ENCODE results near the gene METRNL. TPM values are rescaled to one million over a fixed set of nuclear protein-coding genes. Genes with fewer than 3 reads are reported as not detected.

METRNL gene
- total RNA-seq, 1 experiment from 2014 or later, result 21.0 TPM

GRCh38 chr17:83034525-83034924, 44.9 kb upstream of the METRNL start:
- ATAC-seq, result no peak
- POLR2A ChIA-PET, result no interaction called here
- no peak overlapping the region for H3K27ac ChIP-seq (ENCODE audit: low read length)
- H3K36me3 ChIP-seq (ENCODE audit: control insufficient read depth, insufficient read depth, low read length), result peaks cover 6% of the 10 kb centered on the region
- H3K4me1 ChIP-seq (ENCODE audit: control insufficient read depth, insufficient read depth, low read length), result no peaks in the 10 kb centered on the region
- no peak for DNase-seq (ENCODE audit: low read depth, low spot score)
- in situ Hi-C loops (cut with HindIII; ENCODE audit: low pct_unique_long_range_greater_than_20kb, low sequenced_read_pairs) (no loop called here), intact Hi-C loops (cut with micrococcal nuclease; ENCODE audit: unreplicated experiment) (no loop called here)
- no peak for TF ChIP-seq SIN3A (IDR thresholded peaks at IDR 0.05; ENCODE audit: borderline replicate concordance, insufficient read depth, low read depth, low read length)
- CTCF ChIA-PET, result no interaction called here
- H3K9me3 ChIP-seq (ENCODE audit: control insufficient read depth, insufficient read depth, low read depth, low read length), result no peaks in the 10 kb centered on the region
- H3K27me3 ChIP-seq (ENCODE audit: control insufficient read depth, insufficient read depth, low read length), result no peaks in the 10 kb centered on the region
- BruUV-seq (replicated peaks), result TSS peak; percentile 44
- no peak overlapping the region for H3K4me3 ChIP-seq (ENCODE audit: low read depth in 2 of 2, low read length in 2 of 2)

- POLR2A ChIA-PET, result no interaction called here
- TF ChIP-seq SIN3A (IDR thresholded peaks at IDR 0.05; ENCODE audit: borderline replicate concordance, insufficient read depth, low read depth, low read length) (no peak), REST (IDR thresholded peaks at IDR 0.05; ENCODE audit: insufficient read depth in 1 of 2, low read depth in 2 of 2, low read length in 1 of 2) (no peak)
- BruUV-seq (replicated peaks), result no TSS peak
- H3K36me3 ChIP-seq (ENCODE audit: control insufficient read depth, insufficient read depth, low read length), result peaks cover 6% of the 10 kb centered on the region
- DNase-seq (ENCODE audit: low read depth, low spot score) (no peak), ATAC-seq (no peak)
- intact Hi-C loops (cut with micrococcal nuclease; ENCODE audit: unreplicated experiment) (no loop called here), in situ Hi-C loops (cut with HindIII; ENCODE audit: low pct_unique_long_range_greater_than_20kb, low sequenced_read_pairs) (no loop called here)
- H3K9me3 ChIP-seq (ENCODE audit: control insufficient read depth, insufficient read depth, low read depth, low read length), result no peaks in the 10 kb centered on the region; the same call in 1 of the 2 replicates
- CTCF ChIA-PET, result no interaction called here
- no peak overlapping the region for H3K27ac ChIP-seq (ENCODE audit: low read length)
- no peaks in the 10 kb centered on the region for H3K27me3 ChIP-seq (ENCODE audit: control insufficient read depth, insufficient read depth, low read length)
- H3K4me1 ChIP-seq (ENCODE audit: control insufficient read depth, insufficient read depth, low read length), result no peaks in the 10 kb centered on the region
- no peak overlapping the region for H3K4me3 ChIP-seq (ENCODE audit: low read depth in 2 of 2, low read length in 2 of 2)
Measured at GRCh38 chr17:83035722-83036121, 43.7 kb upstream of the METRNL start.

GRCh38 chr17:83036193-83036592, 43.2 kb upstream of the METRNL start:
- Histone ChIP-seq H3K4me1 (ENCODE audit: control insufficient read depth, insufficient read depth, low read length) (no peaks in the 10 kb centered on the region), H3K36me3 (ENCODE audit: control insufficient read depth, insufficient read depth, low read length) (peaks cover 6% of the 10 kb centered on the region), H3K9me3 (ENCODE audit: control insufficient read depth, insufficient read depth, low read depth, low read length) (peaks cover 3% of the 10 kb centered on the region; the same call in 1 of the 2 replicates), H3K27me3 (ENCODE audit: control insufficient read depth, insufficient read depth, low read length) (no peaks in the 10 kb centered on the region), H3K27ac (ENCODE audit: low read length) (no peak overlapping the region), H3K4me3 (ENCODE audit: low read depth in 2 of 2, low read length in 2 of 2) (no peak overlapping the region)
- in situ Hi-C loops (cut with HindIII; ENCODE audit: low pct_unique_long_range_greater_than_20kb, low sequenced_read_pairs), result no loop called here
- CTCF ChIA-PET, result no interaction called here
- intact Hi-C loops (cut with micrococcal nuclease; ENCODE audit: unreplicated experiment), result no loop called here
- ATAC-seq (no peak; the same call in 1 of the 2 replicates), DNase-seq (ENCODE audit: low read depth, low spot score) (no peak)
- POLR2A ChIA-PET, result no interaction called here
- no peak for TF ChIP-seq POLR2AphosphoS5 (IDR thresholded peaks at IDR 0.05; ENCODE audit: low read depth, low read length)
- no peak for TF ChIP-seq SIN3A (IDR thresholded peaks at IDR 0.05; ENCODE audit: borderline replicate concordance, insufficient read depth, low read depth, low read length)
- TF ChIP-seq REST (IDR thresholded peaks at IDR 0.05; ENCODE audit: insufficient read depth in 1 of 2, low read depth in 2 of 2, low read length in 1 of 2), result no peak
- no peak for TF ChIP-seq TCF7L2 (IDR thresholded peaks at IDR 0.05; ENCODE audit: low read depth, low read length)
- TF ChIP-seq CTCF (IDR thresholded peaks at IDR 0.05), result no peak
- no TSS peak for BruUV-seq (replicated peaks)

Data from Panc1 (cell line).